ENCODE results near the gene TNFRSF18. TPM values are rescaled to one million over a fixed set of nuclear protein-coding genes. Genes with fewer than 3 reads are reported as not detected.

The TNFRSF18 gene
- total RNA-seq, 4 donors from 2014 or later, result 19.8 to 36.8 (median 25.8) TPM

DNA sequence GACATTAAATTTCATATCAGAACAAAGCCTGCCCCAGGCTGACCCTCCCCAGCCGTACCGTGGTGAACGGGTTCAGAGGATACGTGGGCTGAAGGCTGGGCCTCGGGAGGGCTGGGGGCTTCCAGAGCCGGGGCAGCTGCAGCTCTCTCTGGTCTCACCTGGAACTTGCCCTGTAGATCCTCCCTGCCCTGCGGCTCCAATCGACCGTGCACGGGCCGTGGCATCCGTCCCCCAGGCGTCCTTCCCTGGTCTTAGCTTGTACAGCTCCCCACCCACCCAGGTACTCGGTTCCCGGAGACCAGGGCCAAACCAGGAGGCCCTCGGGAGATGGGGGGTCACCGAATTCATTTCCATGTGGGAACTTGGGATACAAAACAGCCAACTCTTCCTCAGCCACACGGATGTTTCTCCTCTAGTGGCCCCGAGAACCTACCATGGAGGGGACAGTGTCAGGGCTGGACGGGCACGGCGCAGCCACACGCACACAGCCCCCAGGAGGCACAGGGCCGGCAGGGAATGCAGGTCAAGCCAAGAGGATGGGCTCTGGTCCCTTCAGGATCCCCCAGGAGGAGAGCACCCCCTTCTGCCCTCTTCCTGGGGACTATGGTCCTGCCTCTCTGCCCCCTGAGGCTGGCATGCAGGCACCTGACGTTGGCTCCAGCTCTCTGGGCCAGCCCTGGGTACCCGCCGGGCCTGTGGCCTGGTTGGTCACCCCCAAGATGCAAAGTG, 28.8 kb upstream of the TNFRSF18 start:
- no peak for DNase-seq (ENCODE audit: low spot score in 2 of 2)
- no peak overlapping the region for H3K4me3 ChIP-seq (ENCODE audit: low read depth, poor library complexity, severe bottlenecking)
- intact Hi-C loops (cut with DNase I; ENCODE audit: low total_unique reads), result no loop called here
- TF ChIP-seq, protein P1, sequence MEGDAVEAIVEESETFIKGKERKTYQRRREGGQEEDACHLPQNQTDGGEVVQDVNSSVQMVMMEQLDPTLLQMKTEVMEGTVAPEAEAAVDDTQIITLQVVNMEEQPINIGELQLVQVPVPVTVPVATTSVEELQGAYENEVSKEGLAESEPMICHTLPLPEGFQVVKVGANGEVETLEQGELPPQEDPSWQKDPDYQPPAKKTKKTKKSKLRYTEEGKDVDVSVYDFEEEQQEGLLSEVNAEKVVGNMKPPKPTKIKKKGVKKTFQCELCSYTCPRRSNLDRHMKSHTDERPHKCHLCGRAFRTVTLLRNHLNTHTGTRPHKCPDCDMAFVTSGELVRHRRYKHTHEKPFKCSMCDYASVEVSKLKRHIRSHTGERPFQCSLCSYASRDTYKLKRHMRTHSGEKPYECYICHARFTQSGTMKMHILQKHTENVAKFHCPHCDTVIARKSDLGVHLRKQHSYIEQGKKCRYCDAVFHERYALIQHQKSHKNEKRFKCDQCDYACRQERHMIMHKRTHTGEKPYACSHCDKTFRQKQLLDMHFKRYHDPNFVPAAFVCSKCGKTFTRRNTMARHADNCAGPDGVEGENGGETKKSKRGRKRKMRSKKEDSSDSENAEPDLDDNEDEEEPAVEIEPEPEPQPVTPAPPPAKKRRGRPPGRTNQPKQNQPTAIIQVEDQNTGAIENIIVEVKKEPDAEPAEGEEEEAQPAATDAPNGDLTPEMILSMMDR (IDR thresholded peaks at IDR 0.05), result no peak
- no peak for TF ChIP-seq POLR2A (IDR thresholded peaks at IDR 0.05)
- WGBS, 2 donors, result 77 to 80% methylated on average over 26 to 27 of the region's 27 CpGs

DNA sequence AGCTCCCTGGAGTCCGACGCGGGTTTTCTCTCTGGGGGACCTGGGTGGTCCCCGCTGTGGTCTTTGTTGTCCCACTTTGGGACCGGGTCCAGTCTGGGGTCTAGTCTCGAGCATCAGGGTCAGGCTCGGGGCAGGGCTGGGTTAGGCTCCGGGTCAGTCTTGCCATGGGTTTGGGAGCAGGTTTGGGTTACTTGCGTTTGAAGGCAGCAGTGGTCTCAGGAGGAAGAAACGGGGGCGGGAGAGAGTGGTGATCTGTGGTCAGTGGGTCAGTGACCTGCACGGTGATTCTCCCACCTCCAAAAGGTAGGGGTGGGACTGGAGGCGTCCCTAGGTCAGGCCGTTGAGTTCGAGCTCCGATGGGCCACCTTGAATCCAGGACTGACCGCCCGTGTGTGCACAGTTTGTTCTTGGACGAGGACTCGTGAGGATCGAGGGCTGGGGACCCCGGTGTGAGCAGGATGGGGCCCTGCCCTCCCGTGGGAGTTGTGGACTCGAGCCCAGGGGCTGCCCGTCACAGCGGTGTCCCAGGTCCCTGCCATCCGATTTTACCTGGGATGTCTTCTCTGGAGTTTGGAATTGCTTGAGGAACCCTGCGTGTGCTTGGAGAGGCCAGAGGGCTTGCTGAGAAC, 27.9 kb upstream of the TNFRSF18 start:
- no peak for DNase-seq (ENCODE audit: low spot score in 2 of 2)
- intact Hi-C loops (cut with DNase I; ENCODE audit: low total_unique reads), result no loop called here
- no peak overlapping the region for H3K4me3 ChIP-seq (ENCODE audit: low read depth, poor library complexity, severe bottlenecking)
- WGBS, 2 donors, result 92 to 94% methylated on average over 19 to 28 of the region's 28 CpGs
- TF ChIP-seq, protein P1 (IDR thresholded peaks at IDR 0.05), result no peak
- no peak for TF ChIP-seq POLR2A (IDR thresholded peaks at IDR 0.05)

DNA sequence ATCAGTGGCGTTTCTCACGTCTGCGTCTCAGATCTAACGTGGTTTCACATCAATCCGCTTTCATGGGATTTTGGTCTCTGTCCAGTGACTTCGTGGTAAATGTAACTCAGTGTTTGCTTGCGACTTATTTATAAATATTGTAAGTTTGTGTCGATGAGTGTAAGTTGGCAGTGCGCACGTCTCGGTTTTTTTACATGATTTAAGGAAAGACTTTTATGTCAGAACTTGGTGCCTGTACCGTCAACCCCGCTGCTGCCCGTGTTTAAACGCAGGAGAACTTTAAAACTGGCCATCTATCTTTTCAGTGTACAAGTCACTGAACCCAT, 27.1 kb upstream of the TNFRSF18 start:
- H3K4me3 ChIP-seq (ENCODE audit: low read depth, poor library complexity, severe bottlenecking), result no peak overlapping the region
- intact Hi-C loops (cut with DNase I; ENCODE audit: low total_unique reads), result no loop called here
- no peak for DNase-seq (ENCODE audit: low spot score in 2 of 2)
- TF ChIP-seq POLR2A (IDR thresholded peaks at IDR 0.05), result no peak
- TF ChIP-seq, protein P1 (IDR thresholded peaks at IDR 0.05), result no peak
- 93 to 95% methylated on average over 15 of the region's 15 CpGs for WGBS, 2 donors

DNA sequence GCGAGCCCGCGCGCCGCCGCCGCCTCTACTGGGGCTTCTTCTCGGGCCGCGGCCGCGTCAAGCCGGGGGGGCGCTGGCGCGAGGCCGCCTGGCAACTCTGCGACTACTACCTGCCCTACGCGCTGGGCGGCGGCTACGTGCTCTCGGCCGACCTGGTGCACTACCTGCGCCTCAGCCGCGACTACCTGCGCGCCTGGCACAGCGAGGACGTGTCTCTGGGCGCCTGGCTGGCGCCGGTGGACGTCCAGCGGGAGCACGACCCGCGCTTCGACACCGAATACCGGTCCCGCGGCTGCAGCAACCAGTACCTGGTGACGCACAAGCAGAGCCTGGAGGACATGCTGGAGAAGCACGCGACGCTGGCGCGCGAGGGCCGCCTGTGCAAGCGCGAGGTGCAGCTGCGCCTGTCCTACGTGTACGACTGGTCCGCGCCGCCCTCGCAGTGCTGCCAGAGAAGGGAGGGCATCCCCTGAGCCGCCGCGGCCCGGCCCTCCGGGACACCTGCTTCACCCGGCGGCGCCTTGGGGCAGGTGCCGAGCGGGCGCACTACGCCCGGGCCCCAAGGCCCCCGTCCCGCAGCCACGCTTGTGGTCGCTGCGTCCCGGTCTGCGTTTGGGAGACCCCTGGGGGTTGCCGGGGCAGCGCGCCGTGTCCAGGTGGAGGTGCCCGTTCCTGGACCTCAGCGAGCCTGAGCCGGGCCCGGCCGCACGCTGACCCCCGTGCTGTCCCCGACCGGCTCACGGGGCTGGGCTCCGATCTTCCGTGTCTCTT, 26.6 kb upstream of the TNFRSF18 start:
- 89 to 90% methylated on average over 61 to 62 of the region's 98 CpGs for WGBS, 2 donors
- intact Hi-C loops (cut with DNase I; ENCODE audit: low total_unique reads), result no loop called here
- no peak for DNase-seq (ENCODE audit: low spot score in 2 of 2)
- H3K4me3 ChIP-seq (ENCODE audit: low read depth, poor library complexity, severe bottlenecking), result no peak overlapping the region
- no peak for TF ChIP-seq POLR2A (IDR thresholded peaks at IDR 0.05)
- TF ChIP-seq, protein P1 (IDR thresholded peaks at IDR 0.05), result no peak

DNA sequence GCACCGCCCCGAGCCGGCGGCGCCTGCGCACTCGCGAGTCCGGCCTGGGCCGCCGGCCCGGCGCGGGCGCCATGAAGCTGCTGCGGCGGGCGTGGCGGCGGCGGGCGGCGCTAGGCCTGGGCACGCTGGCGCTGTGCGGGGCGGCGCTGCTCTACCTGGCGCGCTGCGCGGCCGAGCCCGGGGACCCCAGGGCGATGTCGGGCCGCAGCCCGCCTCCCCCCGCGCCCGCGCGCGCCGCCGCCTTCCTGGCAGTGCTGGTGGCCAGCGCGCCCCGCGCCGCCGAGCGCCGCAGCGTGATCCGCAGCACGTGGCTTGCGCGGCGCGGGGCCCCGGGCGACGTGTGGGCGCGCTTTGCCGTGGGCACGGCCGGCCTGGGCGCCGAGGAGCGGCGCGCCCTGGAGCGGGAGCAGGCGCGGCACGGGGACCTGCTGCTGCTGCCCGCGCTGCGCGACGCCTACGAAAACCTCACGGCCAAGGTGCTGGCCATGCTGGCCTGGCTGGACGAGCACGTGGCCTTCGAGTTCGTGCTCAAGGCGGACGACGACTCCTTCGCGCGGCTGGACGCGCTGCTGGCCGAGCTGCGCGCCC, 25.9 kb upstream of the TNFRSF18 start, which contains the start of gene B3GALT6:
B3GALT6 (plus strand) TSS at position 30 of the 588 bp plus-strand sequence; CDS start at position 72, 42 bp downstream.
- TF ChIP-seq, protein P1 (IDR thresholded peaks at IDR 0.05), result no peak
- TF ChIP-seq POLR2A (IDR thresholded peaks at IDR 0.05), result no peak
- intact Hi-C loops (cut with DNase I; ENCODE audit: low total_unique reads), result no loop called here
- WGBS, 2 donors, result 13% methylated on average over 9 of the region's 100 CpGs; no CpG with 5 or more reads in 1 of the 2 donors
- peak within 1 kb of the TSS; percentile 95 for H3K4me3 ChIP-seq (ENCODE audit: low read depth, poor library complexity, severe bottlenecking)
- DNase-seq (ENCODE audit: low spot score in 2 of 2), result no peak
